Stimulated activated CD4-positive, alpha-beta T cell treated with anti-CD3 and anti-CD28 coated beads, TNF-alpha, amount 100 ng/mL, for 1 hour (primary cell): Measurements from ENCODE around the gene ME3.
A peak's percentile ranks its signal among the peaks of the same experiment; 100 is the strongest.
"Not testable (repeated sequence)": the region's sequence is repeated elsewhere in the genome, so short reads cannot be mapped to it uniquely, and the experiment has no call there.

Experiments
- DNase-seq, 3 donors: peaks; one replicate each; pipeline ENCODE4 v3.0.0-alpha.2; 2020; ENCODE audit warnings: low read depth in 3 of 3, low spot score in 1 of 3

ME3 gene

GRCh38 chr11:86623736-86624135 is 48.7 kb downstream of the ME3 start:
- DNase-seq = no peak

DNA sequence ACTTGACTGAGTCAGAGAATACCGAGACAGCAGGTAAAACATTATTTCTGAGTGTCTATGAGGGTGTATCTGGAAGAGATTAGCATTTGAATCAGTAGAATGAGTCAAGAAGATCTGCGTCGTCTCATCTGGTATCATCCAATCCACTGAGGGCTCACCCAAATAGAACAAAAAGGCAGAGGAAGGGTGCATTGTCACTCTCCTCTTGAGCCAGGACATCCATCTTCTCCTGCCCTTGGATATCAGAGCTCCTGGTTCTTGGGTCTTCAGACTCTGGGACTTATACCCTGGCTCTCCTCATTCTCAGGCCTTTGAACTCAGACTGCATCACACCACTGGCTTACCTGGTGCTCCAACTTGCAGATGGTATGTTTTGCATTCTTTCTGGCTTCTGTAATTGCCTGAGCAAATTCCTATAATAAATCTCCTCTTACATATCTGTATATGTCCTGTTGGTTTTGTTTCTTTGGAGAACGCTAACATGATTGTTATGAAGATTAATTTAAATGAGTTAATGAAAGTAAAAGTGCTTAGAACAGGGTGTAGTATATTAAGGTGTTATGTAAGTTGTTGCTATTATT is 49.3 kb downstream of the ME3 start:
- no peak for DNase-seq

DNA sequence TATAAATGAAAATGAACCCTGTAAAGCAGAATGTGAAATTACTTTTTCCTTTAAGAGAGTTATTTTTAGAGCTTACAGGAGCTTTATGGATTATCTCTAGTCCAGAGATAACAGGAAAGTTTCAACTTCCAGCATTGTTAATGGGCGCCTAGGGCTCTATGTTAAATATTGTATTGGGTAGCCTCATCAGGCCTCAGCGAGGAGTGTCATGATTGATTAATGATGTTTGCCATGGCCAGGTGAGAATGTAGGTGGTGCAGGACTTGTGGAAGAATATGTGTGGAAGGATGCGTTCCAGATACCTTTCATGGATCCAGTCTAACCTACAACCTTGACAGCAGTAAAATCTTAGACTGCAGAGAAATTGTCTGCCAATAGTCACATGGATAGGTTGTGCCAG is 50.6 kb downstream of the ME3 start:
- no peak for DNase-seq

- no peak for DNase-seq
Measured at GRCh38 chr11:86620891-86621521, 51.4 kb downstream of the ME3 start.

DNA sequence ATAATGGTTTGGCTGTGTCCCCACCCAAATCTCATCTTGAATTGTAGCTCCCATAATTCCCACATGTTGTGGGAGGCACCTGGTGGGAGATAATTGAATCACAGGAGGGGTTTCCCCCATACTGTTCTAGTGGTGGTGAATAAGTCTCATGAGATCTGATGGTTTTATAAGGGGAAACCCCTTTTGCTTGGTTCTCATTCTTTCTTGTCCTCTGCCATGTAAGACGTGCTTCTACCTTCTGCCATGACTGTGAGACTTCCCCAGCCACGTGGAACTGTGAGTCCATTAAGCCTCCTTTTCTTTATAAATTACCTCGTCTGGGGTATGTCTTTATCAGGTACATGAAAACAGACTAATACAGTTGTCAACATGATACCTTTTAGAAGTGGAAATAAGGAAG is 53.0 kb downstream of the ME3 start:
- DNase-seq = not testable (repeated sequence)

GRCh38 chr11:86617502-86617901 is 54.9 kb downstream of the ME3 start:
- no peak for DNase-seq

GRCh38 chr11:86615487-86615886 is 56.9 kb downstream of the ME3 start:
- no peak for DNase-seq

GRCh38 chr11:86610559-86611341 is 61.7 kb downstream of the ME3 start:
- DNase-seq = no peak

GRCh38 chr11:86608251-86608799 is 64.1 kb downstream of the ME3 start:
- no peak for DNase-seq

GRCh38 chr11:86606836-86607481 is 65.5 kb downstream of the ME3 start:
- DNase-seq = no peak

GRCh38 chr11:86606270-86606835 is 66.1 kb downstream of the ME3 start:
- DNase-seq = no peak

DNA sequence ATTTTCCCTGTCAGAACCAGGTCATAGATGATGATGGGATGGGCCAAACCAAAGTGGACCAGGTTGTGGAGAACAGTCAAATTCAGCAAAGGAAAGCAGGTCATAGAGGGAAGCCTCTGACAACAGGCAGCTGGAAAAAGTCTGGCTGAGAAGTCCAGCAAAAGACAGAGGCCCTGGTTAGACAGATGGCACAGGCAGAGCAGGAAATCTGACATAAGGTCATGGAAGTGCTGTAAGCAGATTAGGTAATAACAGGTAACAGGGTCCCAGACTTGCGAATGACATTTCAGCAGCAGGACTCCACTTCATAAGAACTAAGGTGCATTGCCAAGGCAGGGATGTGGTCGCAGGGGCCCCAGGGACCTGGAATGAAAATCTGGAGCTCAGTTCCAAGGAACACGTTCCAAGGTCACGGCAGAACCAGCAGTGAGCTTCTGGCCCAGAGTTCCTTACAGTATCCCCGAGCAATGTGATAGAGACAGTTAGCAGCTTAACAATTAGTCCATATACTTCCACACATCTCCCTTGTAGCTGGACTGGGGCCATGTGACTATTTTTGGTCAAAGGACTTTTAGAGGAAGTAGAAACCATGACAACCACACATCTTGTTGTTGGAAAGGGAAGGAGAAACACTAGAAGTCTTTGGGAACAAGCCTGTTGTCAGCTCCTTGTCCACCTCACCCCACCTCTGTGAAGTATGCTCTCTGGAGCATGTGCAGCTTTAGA is 75.4 kb downstream of the ME3 start:
- DNase-seq = no peak

GRCh38 chr11:86595955-86596354 is 76.5 kb downstream of the ME3 start:
- no peak for DNase-seq

DNA sequence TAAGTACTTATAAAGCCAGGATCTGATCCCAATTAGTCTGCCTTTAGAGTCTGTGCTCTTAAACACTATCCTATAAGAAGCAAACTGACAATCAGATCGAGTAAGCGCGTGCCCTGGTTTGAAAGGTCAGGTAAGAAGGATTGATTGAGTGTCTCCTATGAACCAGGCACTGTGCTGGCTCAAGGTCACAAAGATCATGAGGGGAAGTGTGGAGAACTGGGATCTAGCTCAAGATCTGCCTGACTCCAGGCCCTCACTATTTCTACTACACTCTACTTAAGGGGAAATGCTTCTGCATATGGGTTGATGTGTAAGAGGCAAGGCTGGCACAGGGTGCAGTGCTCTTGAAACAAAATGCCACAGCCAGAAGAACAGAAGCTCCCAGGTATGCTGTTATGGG is 77.0 kb downstream of the ME3 start:
- no peak for DNase-seq

- no peak for DNase-seq
Measured at GRCh38 chr11:86594746-86595145, 77.7 kb downstream of the ME3 start.

GRCh38 chr11:86593833-86594232 is 78.6 kb downstream of the ME3 start:
- no peak for DNase-seq

- peak; percentile 11 to 57 (median 49) for DNase-seq
Measured at GRCh38 chr11:86592659-86593451, 79.6 kb downstream of the ME3 start.

- DNase-seq = no peak
Measured at GRCh38 chr11:86592047-86592591, 80.3 kb downstream of the ME3 start.

DNA sequence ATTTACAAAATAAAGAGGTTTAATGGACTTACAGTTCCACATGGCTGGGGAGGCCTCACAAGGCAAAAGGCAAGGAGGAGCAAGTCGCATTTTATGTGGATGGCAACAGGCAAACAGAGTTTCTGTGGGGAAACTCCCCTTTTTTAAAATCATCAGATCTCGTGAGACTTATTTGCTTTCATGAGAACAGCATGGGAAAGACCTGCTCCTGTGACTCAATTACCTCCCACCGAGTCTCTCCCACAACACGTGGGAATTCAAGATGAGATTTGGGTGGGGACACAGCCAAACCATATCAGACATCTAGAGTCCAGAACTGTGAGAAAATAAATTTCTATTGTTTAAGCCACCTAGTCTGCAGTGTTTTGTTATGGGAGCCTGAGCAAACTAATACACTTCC is 80.8 kb downstream of the ME3 start:
- no peak for DNase-seq
